CD14-positive monocyte (primary cell): ENCODE data around the gene ANKRD13C. TPM values are rescaled to one million over a fixed set of nuclear protein-coding genes. Genes with fewer than 3 reads are reported as not detected.
A peak's percentile ranks its signal among the peaks of the same experiment; 100 is the strongest.

Experiments
- DNase-seq, 3 donors: peaks; one replicate each; pipeline ENCODE4 v3.0.0-alpha.2; 2011 to 2022
- H2AFZ ChIP-seq: 2 replicates; pipeline ENCODE4 v1.6.0; 2012; ENCODE audit warnings: mild to moderate bottlenecking, low read depth, low read length, inconsistent platforms; ENCODE audit not compliant: insufficient read depth, poor library complexity, severe bottlenecking
- H3K27ac ChIP-seq, 2 donors: 1 replicate in 1 of 2; 2 replicates in 1 of 2; pipeline ENCODE4 v1.5.1; 2012 to 2013; ENCODE audit warnings: low read length in 2 of 2, control low read depth in 1 of 2, inconsistent platforms in 1 of 2, low read depth in 1 of 2, mild to moderate bottlenecking in 1 of 2
- H3K27me3 ChIP-seq, 2 donors: one replicate each; pipeline versions ENCODE4 v1.6.0 to v1.6.1; 2011 to 2013; ENCODE audit warnings: low read length in 2 of 2; ENCODE audit not compliant: control insufficient read depth in 2 of 2, insufficient read depth in 2 of 2
- H3K36me3 ChIP-seq, 2 donors: replicated peaks in 1 of 2; 1 replicate in 1 of 2; 2 replicates in 1 of 2; pipeline versions ENCODE4 v1.5.1 to v1.6.1; 2012 to 2013; ENCODE audit warnings: low read length in 2 of 2, control low read depth in 1 of 2, inconsistent platforms in 1 of 2, mild to moderate bottlenecking in 1 of 2; ENCODE audit not compliant: insufficient read depth in 2 of 2, control insufficient read depth in 1 of 2
- H3K4me1 ChIP-seq, 2 donors: 1 replicate in 1 of 2; 2 replicates in 1 of 2; pipeline versions ENCODE4 v1.5.1 to v1.6.1; 2012 to 2013; ENCODE audit warnings: low read length in 2 of 2, control low read depth in 1 of 2, inconsistent platforms in 1 of 2, mild to moderate bottlenecking in 1 of 2, moderate library complexity in 1 of 2; ENCODE audit not compliant: insufficient read depth in 2 of 2, control insufficient read depth in 1 of 2
- H3K4me2 ChIP-seq: replicated peaks from 2 replicates; pipeline ENCODE3; 2012; ENCODE audit warnings: low read length, moderate library complexity, mild to moderate bottlenecking; ENCODE audit not compliant: poor library complexity, severe bottlenecking; ENCODE audit errors: extremely low read depth
- H3K4me3 ChIP-seq, 3 experiments: fragments of 200-600 bp in 1 of 3; sonication (generic) in 1 of 3; replicated peaks in 1 of 3; 1 replicate in 2 of 3; 2 replicates in 1 of 3; pipeline ENCODE4 v1.5.1; 2011 to 2013; ENCODE audit warnings: low read length in 3 of 3, mild to moderate bottlenecking in 3 of 3, control low read depth in 2 of 3, low read depth in 2 of 3, inconsistent platforms in 1 of 3, moderate library complexity in 1 of 3
- H3K79me2 ChIP-seq: 2 replicates; pipeline ENCODE4 v1.6.0; 2012; ENCODE audit warnings: mild to moderate bottlenecking, control low read depth, inconsistent platforms, low read length, moderate library complexity; ENCODE audit not compliant: insufficient read depth
- H3K9ac ChIP-seq: 2 replicates; pipeline ENCODE4 v1.6.0; 2017; ENCODE audit warnings: low read length, mild to moderate bottlenecking; ENCODE audit not compliant: insufficient read depth, poor library complexity, severe bottlenecking
- H3K9me3 ChIP-seq, 2 donors: replicated peaks in 1 of 2; 1 replicate in 1 of 2; 2 replicates in 1 of 2; pipeline versions ENCODE4 v1.5.1 to v1.6.1; 2012 to 2013; ENCODE audit warnings: low read length in 2 of 2, control low read depth in 1 of 2; ENCODE audit not compliant: control insufficient read depth in 1 of 2, insufficient read depth in 1 of 2
- H4K20me1 ChIP-seq: 2 replicates; pipeline ENCODE4 v1.6.0; 2012; ENCODE audit warnings: mild to moderate bottlenecking, low read length, control low read depth, moderate library complexity; ENCODE audit not compliant: insufficient read depth
- H3K27ac Mint-ChIP-seq, 7 donors: one replicate each; pipeline ENCODE4 v1.8.0; 2020; ENCODE audit warnings: mild to moderate bottlenecking in 7 of 7, mixed read lengths in 7 of 7, moderate library complexity in 6 of 7, inconsistent platforms in 2 of 7
- H3K27me3 Mint-ChIP-seq, 3 donors: one replicate each; pipeline ENCODE4 v1.8.0; 2021 to 2022; ENCODE audit warnings: low read depth in 3 of 3, mild to moderate bottlenecking in 3 of 3, mixed read lengths in 3 of 3, moderate library complexity in 3 of 3, inconsistent platforms in 1 of 3
- H3K36me3 Mint-ChIP-seq, 2 donors: one replicate each; pipeline ENCODE4 v1.8.0; 2020; ENCODE audit warnings: mixed read lengths in 2 of 2, inconsistent platforms in 1 of 2, mild to moderate bottlenecking in 1 of 2
- H3K4me1 Mint-ChIP-seq: one replicate; pipeline ENCODE4 v1.8.0; 2020; ENCODE audit warnings: mild to moderate bottlenecking, mixed read lengths
- H3K4me3 Mint-ChIP-seq, 2 donors: one replicate each; pipeline ENCODE4 v1.8.0; 2020; ENCODE audit warnings: mild to moderate bottlenecking in 2 of 2, mixed read lengths in 2 of 2, moderate library complexity in 1 of 2
- H3K9me3 Mint-ChIP-seq, 7 donors: one replicate each; pipeline ENCODE4 v1.8.0; 2020 to 2022; ENCODE audit warnings: mixed read lengths in 7 of 7, mild to moderate bottlenecking in 6 of 7, moderate library complexity in 6 of 7, inconsistent platforms in 2 of 7
- WGBS: methylation state at CpG from one replicate; pipeline ENCODE4 v1.1.5; 2013; ENCODE audit warnings: missing lambda C conversion rate; ENCODE audit not compliant: insufficient coverage; 5-methylcytosine and 5-hydroxymethylcytosine counted together
- intact Hi-C, 2 donors: fragments of 100-400 bp; cut with micrococcal nuclease; formaldehyde crosslinking; loops; one replicate each; pipeline versions ENCODE4 v1.15.0 to v1.15.1; 2023
- polyA plus RNA-seq, 3 donors: library from polyadenylated mRNA; depleted of rRNA in 1 of 3; unstranded in 2 of 3; stranded (reverse) in 1 of 3; fragments of 300-500 nt in 2 of 3; fragments of >200 nt in 1 of 3; fragmentation: Illumina TruSeq in 2 of 3; gene quantifications; 1 replicate in 2 of 3; 2 replicates in 1 of 3; pipeline ENCODE4 v1.2.3, GENCODE V29; 2012 to 2021
- TF ChIP-seq, protein P1 (sequence below): fragments of 200-600 bp; IDR thresholded peaks from one replicate; pipeline ENCODE4 v1.8.0; 2022; ENCODE audit warnings: antibody characterized with exemption, mild to moderate bottlenecking

ANKRD13C gene
- polyA plus RNA-seq, 3 donors, result 4.5 to 7.6 (median 6.5) TPM

DNA sequence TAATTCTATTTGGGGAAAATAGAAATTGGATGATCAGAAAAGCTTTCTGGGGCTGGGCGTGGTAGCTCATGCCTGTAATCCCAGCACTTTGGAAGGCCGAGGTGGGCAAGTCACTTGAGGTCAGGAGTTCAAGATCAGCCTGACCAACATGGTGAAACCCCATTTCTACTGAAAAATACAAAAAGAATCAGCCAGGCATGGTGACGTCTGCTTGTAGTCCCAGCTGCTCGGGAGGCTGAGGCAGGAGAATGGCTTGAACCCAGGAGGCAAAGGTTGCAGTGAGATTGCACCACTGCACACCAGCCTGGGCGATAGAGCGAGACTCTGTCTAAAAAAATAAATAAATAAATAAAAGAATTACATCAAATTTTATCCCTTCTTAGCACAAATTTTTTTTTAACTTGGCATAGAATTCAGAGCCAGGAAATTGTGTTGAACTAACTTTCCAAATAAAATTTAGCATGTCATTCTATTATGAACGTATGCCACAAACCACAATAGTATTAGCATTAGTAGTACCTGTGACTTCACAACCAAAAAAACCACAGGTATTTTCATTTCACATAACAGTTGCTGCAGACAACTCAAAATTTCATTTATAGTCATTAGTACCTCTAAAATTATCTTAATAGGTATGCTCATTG is 4.5 kb upstream of the ANKRD13C start:
- Histone ChIP-seq H4K20me1 (no peaks in the 10 kb centered on the region), H3K27me3 (no peaks in the 10 kb centered on the region), H3K36me3 (no peaks in the 10 kb centered on the region), H3K27ac (no peak overlapping the region), H3K4me2 (no peak overlapping the region), H3K4me3 (no peak overlapping the region), H3K4me1 (peaks cover 14 to 20% of the 10 kb centered on the region in 2 donors), H3K9me3 (no peaks in the 10 kb centered on the region), H2AFZ (no peak overlapping the region), H3K79me2 (peaks cover 9% of the 10 kb centered on the region), H3K9ac (no peak overlapping the region)
- H3K4me3 Mint-ChIP-seq, result no peak overlapping the region
- TF ChIP-seq, protein P1, sequence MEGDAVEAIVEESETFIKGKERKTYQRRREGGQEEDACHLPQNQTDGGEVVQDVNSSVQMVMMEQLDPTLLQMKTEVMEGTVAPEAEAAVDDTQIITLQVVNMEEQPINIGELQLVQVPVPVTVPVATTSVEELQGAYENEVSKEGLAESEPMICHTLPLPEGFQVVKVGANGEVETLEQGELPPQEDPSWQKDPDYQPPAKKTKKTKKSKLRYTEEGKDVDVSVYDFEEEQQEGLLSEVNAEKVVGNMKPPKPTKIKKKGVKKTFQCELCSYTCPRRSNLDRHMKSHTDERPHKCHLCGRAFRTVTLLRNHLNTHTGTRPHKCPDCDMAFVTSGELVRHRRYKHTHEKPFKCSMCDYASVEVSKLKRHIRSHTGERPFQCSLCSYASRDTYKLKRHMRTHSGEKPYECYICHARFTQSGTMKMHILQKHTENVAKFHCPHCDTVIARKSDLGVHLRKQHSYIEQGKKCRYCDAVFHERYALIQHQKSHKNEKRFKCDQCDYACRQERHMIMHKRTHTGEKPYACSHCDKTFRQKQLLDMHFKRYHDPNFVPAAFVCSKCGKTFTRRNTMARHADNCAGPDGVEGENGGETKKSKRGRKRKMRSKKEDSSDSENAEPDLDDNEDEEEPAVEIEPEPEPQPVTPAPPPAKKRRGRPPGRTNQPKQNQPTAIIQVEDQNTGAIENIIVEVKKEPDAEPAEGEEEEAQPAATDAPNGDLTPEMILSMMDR, result no peak
- WGBS, result 86% methylated on average over 1 of the region's 7 CpGs
- intact Hi-C loops, result loop anchor here (5.0 to 10.0 kb wide), 2 partner anchors 53 to 154 kb away; partner anchors contain the start of genes CTH (in 1 of the 2) and LRRC40 (in 1 of the 2)
- peaks cover 16% of the 10 kb centered on the region for H3K4me1 Mint-ChIP-seq
- no peak overlapping the region for H3K27ac Mint-ChIP-seq
- peaks cover 0 to 2% (median 0%) of the 10 kb centered on the region in 3 donors for H3K27me3 Mint-ChIP-seq
- H3K36me3 Mint-ChIP-seq, result no peaks in the 10 kb centered on the region
- peaks cover 0 to 6% (median 0%) of the 10 kb centered on the region in 7 donors for H3K9me3 Mint-ChIP-seq
- DNase-seq, result no peak

DNA sequence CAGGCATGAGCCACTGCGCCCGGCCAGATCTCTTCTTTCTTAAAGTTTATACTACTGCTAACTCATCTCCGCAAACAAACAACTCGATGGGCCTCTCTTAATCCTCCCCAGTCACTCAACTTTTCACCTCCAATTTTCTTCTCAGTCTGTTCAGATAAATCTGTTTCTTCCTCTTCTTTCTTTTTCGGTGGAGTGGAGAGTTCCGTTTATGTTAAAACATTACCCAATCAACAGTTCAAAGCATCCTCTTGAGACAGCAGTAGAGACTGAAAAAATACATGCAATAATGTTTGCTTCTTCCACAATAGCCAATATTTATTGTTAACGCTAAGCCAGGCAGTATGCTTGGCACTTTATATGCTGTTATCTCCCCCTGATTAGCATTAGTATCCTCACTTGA is 1.4 kb upstream of the ANKRD13C start:
- H3K79me2 ChIP-seq, result peaks cover 39% of the 10 kb centered on the region
- peak overlapping the region; percentile 22 for H2AFZ ChIP-seq
- TF ChIP-seq, protein P1, result no peak
- Mint-ChIP-seq H3K4me1 (peaks cover 33% of the 10 kb centered on the region), H3K4me3 (peak overlapping the region in 1 of 2 donors; percentile 0), H3K9me3 (peaks cover 0 to 6% (median 0%) of the 10 kb centered on the region in 7 donors), H3K36me3 (peaks cover 0 to 1% of the 10 kb centered on the region in 2 donors), H3K27ac (peak overlapping the region; percentile 14 to 98 (median 68)), H3K27me3 (peaks cover 0 to 2% (median 0%) of the 10 kb centered on the region in 3 donors)
- H4K20me1 ChIP-seq, result peaks cover 3% of the 10 kb centered on the region
- H3K27ac ChIP-seq, result peak overlapping the region; percentile 34 to 54
- peaks cover 0 to under 1% of the 10 kb centered on the region in 2 donors for H3K36me3 ChIP-seq
- no peak overlapping the region for H3K9ac ChIP-seq
- no peaks in the 10 kb centered on the region for H3K9me3 ChIP-seq
- intact Hi-C loops, result loop anchor here (2.0 to 10.0 kb wide), 3 partner anchors 53 to 151 kb away; partner anchors contain the start of genes CTH (in 1 of the 2) and LRRC40 (in 1 of the 2)
- H3K27me3 ChIP-seq, result no peaks in the 10 kb centered on the region
- peaks cover 23 to 40% of the 10 kb centered on the region in 2 donors for H3K4me1 ChIP-seq
- 92% methylated on average over 2 of the region's 7 CpGs for WGBS
- H3K4me3 ChIP-seq, result no peak overlapping the region
- peak; percentile 20 to 49 (median 27) for DNase-seq
- H3K4me2 ChIP-seq, result no peak overlapping the region
